Cardiac muscle cell (in vitro differentiated cells and primary cell): ENCODE results near the gene NR2E3. TPM values are rescaled to one million over a fixed set of nuclear protein-coding genes. Genes with fewer than 3 reads are reported as not detected.
A peak's percentile ranks its signal among the peaks of the same experiment; 100 is the strongest.

Experiments used
- DNase-seq, 2 donors: peaks; one replicate each; pipeline versions ENCODE4 v3.0.0 to v3.0.0-alpha.2; 2010 to 2017; ENCODE audit warnings: low read depth in 1 of 2, low spot score in 1 of 2
- H3K27ac ChIP-seq: fragments of 200-600 bp; sonication (generic); 2 replicates; pipeline ENCODE4 v1.5.1; 2016
- H3K27me3 ChIP-seq: fragments of 200-600 bp; sonication (generic); 2 replicates; pipeline ENCODE4 v1.6.0; 2016; ENCODE audit warnings: control low read depth
- H3K36me3 ChIP-seq: fragments of 200-600 bp; sonication (generic); 2 replicates; pipeline ENCODE4 v1.5.1; 2016; ENCODE audit warnings: control low read depth
- H3K4me1 ChIP-seq: fragments of 200-600 bp; sonication (generic); 2 replicates; pipeline ENCODE4 v1.8.1; 2017; ENCODE audit warnings: low read depth, mild to moderate bottlenecking, mixed run types
- H3K4me3 ChIP-seq: fragments of 200-600 bp; sonication (generic); 2 replicates; pipeline ENCODE4 v1.5.1; 2016; ENCODE audit warnings: mild to moderate bottlenecking
- H3K9me3 ChIP-seq: fragments of 200-600 bp; sonication (generic); 2 replicates; pipeline ENCODE4 v1.5.1; 2017; ENCODE audit warnings: low read depth, mild to moderate bottlenecking, control low read depth
- polyA plus RNA-seq: library from polyadenylated mRNA; unstranded; fragments of >200 nt; fragmentation: Nextera tagmentation; extraction: Ambion mirVana; gene quantifications from 2 replicates; pipeline ENCODE4 v1.2.1, GENCODE V29; 2016
- total RNA-seq: library from RNA; depleted of rRNA; stranded (reverse); fragments of >200 nt; gene quantifications from 2 replicates; pipeline ENCODE4 v1.2.3, GENCODE V29; 2016
- TF ChIP-seq, protein P1 (sequence below): IDR thresholded peaks from 2 replicates; pipeline ENCODE4 v1.5.1; 2012; ENCODE audit warnings: low read depth, mild to moderate bottlenecking, low read length

The NR2E3 gene
- total and polyA plus RNA-seq, 2 experiments from 2014 or later: 0.09 TPM; not detected in 1

DNA sequence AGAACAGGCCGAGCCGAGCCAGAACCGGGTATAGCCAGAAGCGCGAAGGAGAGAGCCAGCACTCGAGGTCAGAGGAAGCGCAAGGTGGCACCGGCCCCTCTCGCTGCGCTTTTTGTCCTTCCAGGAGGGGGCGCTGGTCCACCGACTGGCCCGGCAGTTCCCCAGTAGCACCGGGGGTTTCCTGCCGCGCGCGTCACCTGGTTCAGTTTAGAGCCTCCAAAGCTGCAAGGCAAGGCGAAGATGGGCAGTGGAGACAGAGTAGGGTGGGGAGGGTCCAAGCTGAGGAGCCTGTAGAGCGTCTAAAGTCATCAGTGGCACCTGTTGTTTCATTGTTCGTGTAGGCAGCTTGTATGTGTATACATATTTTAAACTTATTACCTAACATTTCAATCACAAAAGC is 7.6 kb upstream of the NR2E3 start:
- H3K4me1 ChIP-seq: peaks cover 29% of the 10 kb centered on the region
- no peaks in the 10 kb centered on the region for H3K36me3 ChIP-seq
- DNase-seq: peak in 1 of 2 donors; percentile 39
- H3K27me3 ChIP-seq: no peaks in the 10 kb centered on the region
- TF ChIP-seq, protein P1, sequence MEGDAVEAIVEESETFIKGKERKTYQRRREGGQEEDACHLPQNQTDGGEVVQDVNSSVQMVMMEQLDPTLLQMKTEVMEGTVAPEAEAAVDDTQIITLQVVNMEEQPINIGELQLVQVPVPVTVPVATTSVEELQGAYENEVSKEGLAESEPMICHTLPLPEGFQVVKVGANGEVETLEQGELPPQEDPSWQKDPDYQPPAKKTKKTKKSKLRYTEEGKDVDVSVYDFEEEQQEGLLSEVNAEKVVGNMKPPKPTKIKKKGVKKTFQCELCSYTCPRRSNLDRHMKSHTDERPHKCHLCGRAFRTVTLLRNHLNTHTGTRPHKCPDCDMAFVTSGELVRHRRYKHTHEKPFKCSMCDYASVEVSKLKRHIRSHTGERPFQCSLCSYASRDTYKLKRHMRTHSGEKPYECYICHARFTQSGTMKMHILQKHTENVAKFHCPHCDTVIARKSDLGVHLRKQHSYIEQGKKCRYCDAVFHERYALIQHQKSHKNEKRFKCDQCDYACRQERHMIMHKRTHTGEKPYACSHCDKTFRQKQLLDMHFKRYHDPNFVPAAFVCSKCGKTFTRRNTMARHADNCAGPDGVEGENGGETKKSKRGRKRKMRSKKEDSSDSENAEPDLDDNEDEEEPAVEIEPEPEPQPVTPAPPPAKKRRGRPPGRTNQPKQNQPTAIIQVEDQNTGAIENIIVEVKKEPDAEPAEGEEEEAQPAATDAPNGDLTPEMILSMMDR: peak; percentile 42
- H3K4me3 ChIP-seq: no peak overlapping the region
- no peaks in the 10 kb centered on the region for H3K9me3 ChIP-seq
- no peak overlapping the region for H3K27ac ChIP-seq

DNA sequence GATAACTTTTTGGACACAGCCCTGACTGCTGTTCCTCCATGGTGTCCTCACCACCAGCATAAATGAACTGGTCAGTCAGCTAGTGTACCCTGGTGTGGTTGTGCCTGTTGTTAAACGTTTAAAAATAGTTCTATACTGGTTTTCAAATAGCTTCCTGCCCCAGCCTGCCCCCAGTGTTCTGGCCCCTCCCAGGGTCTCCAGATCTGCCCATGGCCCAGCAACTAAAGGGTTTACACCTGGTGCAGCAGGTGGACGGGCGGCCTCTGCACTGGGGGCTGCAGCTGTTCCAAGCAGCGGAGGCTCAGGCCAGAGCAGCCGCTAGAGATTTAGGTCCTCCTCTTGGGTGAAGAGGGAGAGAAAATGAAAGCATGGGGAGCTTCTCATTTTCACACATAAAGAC is 6.1 kb upstream of the NR2E3 start:
- H3K36me3 ChIP-seq: no peaks in the 10 kb centered on the region
- no peaks in the 10 kb centered on the region for H3K9me3 ChIP-seq
- no peak overlapping the region for H3K27ac ChIP-seq
- TF ChIP-seq, protein P1: no peak
- no peaks in the 10 kb centered on the region for H3K27me3 ChIP-seq
- no peak for DNase-seq
- peaks cover 38% of the 10 kb centered on the region for H3K4me1 ChIP-seq
- no peak overlapping the region for H3K4me3 ChIP-seq

DNA sequence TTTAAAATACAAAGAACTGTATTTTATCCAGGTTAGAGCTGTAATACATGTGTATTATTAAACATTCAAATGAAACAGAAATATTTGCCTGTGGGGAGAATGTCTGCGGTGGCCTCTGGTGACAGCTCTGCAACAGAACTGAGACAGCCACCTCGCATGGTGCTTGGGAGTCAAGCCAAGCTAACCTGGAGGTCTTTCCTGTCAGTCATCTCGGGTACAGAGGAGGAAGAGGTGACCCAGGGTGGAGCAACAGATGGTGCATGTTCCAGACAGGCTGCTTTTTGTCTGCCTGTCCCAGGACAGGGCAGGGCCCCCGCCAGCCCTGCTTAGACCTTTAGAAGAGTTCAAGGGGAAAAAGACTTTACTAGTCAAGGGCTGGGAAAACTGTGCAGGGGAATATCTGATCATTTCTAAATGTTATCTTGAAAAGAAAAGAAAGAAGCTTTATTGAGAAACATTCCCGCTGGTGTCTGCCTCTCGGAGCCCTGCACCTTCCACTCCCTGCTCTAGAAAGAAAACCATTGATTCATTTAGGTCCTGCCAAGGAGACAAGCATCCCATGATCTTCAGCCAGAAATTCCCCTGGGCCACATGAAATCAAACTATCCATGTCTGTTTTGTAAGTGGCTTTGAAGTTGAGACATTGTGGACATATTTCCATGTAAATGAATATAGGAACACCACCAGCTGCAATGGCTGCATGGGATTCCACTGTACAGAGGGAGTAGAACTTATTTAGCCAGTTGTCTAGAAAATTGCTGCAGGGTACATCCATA is 5.5 kb upstream of the NR2E3 start:
- TF ChIP-seq, protein P1: no peak
- Histone ChIP-seq H3K4me1 (peaks cover 38% of the 10 kb centered on the region), H3K4me3 (no peak overlapping the region), H3K27me3 (no peaks in the 10 kb centered on the region), H3K9me3 (no peaks in the 10 kb centered on the region), H3K27ac (no peak overlapping the region), H3K36me3 (no peaks in the 10 kb centered on the region)
- DNase-seq: no peak

DNA sequence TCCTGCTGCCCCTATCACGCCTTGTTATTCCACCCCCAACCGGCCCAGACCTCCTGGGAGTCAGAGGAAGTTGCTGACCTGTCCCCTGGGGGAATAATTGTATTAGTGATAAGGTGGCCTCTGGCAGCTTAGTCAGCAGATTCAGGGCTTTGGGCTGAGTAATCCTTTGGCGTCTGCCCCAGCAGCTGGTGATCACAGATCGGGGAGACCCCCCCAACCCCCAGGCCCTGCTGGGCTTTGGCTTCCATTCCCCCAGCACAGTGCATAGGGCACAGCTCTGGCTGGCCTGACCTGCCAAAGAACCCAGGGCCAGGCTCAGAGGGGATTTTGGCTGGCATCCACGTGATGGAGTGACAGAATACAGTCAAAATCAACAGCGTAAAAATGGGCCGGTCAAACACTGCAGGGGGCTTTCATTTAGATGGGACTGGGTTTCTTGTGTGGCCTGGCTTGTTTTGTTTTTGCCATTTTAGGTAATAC is 3.9 kb upstream of the NR2E3 start:
- Histone ChIP-seq H3K36me3 (no peaks in the 10 kb centered on the region), H3K4me1 (peaks cover 38% of the 10 kb centered on the region), H3K9me3 (no peaks in the 10 kb centered on the region), H3K27ac (no peak overlapping the region), H3K4me3 (no peak overlapping the region), H3K27me3 (no peaks in the 10 kb centered on the region)
- DNase-seq: peak; percentile 43 to 74
- TF ChIP-seq, protein P1: no peak

DNA sequence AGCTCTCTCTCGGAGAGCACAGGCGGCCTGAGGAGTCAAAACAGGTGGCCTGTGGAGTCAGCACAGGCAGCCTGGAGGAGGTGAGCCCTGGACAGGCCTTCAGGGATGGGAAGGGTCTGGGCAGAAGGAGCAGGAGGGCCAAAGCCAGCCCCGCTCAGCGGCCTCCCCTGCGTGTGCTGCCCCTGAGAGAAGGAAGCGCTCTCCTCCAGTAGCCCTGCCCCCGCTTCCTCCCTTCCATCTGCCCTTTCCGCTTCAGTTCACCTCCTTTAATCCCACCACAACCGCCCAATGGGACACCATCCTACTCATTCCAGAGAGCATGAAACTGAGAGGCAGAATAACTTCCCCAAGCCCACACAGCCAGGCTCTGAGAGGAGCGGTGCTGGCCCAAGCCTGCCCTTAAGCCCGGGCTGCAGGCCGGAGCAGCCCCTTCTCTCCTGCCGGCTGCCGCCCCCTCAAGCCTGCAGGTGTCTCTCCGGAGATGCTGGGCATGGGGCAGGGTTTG is 3.2 kb upstream of the NR2E3 start:
- no peak overlapping the region for H3K4me3 ChIP-seq
- DNase-seq: no peak

More for the DNA sequence above, 3.2 kb upstream of the NR2E3 start:
- TF ChIP-seq, protein P1: no peak
- H3K9me3 ChIP-seq: no peaks in the 10 kb centered on the region
- no peak overlapping the region for H3K27ac ChIP-seq
- peaks cover 38% of the 10 kb centered on the region for H3K4me1 ChIP-seq
- H3K36me3 ChIP-seq: no peaks in the 10 kb centered on the region
- no peaks in the 10 kb centered on the region for H3K27me3 ChIP-seq
